GM19452 (cell line): Measurements from ENCODE around the gene ZNHIT2.
A peak's percentile ranks its signal among the peaks of the same experiment; 100 is the strongest.
"Not testable (repeated sequence)": the region's sequence is repeated elsewhere in the genome, so short reads cannot be mapped to it uniquely, and the experiment has no call there.

ENCODE experiments used
- ATAC-seq: cut with Tn5 transposase; IDR thresholded peaks from one replicate; pipeline ENCODE4 v1.9.1; 2021; ENCODE audit not compliant: unreplicated experiment

Gene ZNHIT2

GRCh38 chr11:65121447-65121864, 4.0 kb upstream of the ZNHIT2 start:
- ATAC-seq = no peak

- ATAC-seq = no peak
Observed at GRCh38 chr11:65120831-65121230, 3.3 kb upstream of the ZNHIT2 start.

DNA sequence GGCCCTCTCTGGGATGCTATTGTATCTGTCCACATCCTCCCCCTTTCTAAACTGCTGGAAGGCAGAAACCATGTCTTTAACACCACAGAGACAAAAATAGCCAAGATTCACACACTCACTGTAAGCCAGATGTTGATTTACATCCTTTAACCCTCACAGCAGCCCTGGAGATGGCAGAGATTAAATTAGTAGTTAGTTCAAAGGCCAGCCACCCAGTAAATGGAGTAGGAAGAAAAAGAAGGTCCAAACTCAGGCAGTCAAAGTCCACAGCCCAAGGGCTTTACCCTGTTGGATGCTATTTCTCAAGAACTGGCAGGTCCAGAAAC, 2.1 kb upstream of the ZNHIT2 start:
- no peak for ATAC-seq

DNA sequence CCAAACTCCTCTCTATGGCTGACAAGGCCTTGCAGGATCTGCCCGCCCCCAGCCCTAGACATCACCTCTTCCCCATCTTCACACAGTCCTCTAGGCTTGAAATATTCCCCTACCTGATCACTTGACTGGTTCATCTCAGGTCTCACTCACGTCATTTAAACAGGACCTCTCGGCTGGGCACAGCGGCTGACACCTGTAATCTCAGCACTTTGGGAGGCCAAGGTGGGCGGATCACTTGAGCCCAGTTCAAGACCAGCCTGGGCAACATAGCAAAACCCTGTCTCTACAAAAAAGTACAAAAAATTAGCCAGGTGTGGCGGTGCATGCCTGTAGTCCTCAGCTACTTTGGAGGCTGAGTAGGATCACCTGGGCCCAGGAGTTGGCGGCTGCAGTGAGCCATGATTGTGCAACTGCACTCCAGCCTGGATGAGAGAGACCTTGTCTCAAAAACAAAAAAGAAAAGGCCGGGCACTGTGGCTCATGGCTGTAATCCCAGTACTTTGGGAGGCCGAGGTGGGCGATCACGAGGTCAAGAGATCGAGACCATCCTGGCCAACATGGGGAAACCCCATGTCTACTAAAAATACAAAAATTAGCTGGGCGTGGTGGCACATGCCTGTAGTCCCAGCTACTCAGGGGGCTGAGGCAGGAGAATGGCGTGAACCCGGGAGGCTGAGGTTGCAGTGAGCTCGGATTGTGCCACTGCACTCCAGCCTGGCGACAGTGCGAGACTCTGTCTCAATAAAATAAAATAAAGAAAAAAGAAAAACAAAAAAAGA, 1.6 kb upstream of the ZNHIT2 start:
- ATAC-seq = not testable (repeated sequence)

DNA sequence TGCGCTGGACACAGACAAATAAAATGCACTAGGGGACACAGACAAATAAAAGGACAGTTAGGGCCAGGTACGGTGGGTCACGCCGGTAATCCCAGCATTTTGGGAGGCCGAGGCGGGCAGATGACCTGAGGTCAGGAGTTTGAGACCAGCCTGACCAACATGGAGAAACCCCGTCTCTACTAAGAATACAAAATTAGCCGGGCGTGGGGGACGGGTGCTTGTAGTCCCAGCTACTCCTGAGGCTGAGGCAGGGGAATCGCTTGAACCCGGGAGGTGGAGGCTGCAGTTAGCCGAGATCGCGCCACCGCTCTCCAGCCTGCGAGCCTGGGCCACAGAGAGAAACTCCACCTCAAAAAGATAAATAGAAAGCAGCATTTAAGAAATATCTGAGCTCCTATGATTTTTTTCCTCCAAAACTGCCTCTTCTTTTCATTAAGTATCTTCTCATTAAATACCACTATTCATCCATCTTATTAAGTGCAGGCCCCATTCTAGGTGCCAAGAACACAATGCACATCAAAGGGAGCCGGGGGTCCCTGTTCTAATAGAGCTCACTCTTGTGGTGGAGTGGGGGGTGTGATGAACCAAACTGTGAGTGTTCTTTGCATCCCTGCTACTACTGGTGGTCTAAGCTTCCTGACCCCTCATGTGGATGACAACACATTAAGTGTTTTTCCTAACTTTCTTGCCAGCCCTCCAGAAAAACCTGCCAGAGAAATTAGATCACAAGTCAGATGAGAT, 766 bp upstream of the ZNHIT2 start:
- ATAC-seq = no peak

DNA sequence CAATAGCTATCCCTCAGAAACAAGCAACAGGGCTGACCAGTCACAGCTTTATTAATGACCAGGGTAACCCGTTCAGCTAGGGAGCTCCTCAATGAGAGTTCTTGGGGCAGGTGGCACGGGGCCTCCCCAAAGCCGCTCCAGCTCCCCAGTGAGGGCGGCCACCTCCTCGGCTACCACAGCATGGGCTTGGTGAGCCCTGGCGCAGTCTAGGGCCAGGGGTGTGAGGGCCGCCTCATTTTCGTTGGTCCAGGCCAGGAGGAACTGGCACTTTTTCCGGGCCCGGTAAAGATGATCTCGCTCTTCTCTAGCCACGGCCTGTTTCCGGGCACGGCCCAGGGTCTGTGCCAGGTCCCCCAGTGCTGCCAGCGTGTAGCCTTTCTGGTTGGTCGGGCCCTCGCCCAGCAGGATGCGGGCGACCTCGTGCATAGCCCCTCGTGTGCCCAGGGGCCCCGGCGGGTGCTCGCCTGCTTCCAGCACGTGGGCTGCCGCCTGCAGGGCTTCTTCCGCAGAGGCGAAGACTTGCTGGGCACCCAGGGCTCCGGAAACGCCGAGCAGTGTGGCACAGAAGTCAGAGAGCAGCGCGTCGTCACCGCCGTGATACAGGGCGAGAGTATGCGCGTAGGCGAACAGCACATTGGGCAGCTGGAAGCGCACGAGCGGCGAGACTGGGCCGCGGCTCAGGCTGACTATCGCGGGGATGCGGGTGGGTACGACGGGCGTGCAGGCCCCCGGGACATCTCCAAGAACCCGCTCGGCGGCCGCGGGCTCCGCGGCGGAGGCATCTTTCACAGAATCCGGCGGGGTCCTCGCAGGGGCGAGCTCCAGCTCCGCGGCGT, 913 bp downstream of the ZNHIT2 start:
- ATAC-seq = no peak

- ATAC-seq = no peak
Observed at GRCh38 chr11:65115361-65116082, 2.0 kb downstream of the ZNHIT2 start.

GRCh38 chr11:65114538-65115171, 2.8 kb downstream of the ZNHIT2 start:
- ATAC-seq = no peak

DNA sequence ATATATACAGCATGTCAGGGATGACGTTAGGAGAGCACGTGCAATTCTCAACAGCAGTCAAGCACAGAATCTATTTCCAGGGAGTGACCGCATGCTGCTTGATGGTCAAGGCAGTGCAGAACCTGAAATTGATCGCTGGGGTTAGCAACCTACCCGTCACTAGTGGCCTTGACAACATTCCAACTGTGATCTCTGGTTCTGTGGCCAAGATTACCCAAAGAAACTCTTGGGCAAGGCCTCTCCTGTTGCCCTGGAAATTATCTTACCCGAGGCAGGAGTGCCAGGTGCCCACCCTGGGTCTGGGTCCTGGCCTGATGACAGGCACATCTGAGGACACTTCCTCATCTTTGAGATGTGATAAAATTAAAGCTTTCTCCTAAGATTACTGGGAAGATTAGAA, 3.7 kb downstream of the ZNHIT2 start:
- no peak for ATAC-seq

DNA sequence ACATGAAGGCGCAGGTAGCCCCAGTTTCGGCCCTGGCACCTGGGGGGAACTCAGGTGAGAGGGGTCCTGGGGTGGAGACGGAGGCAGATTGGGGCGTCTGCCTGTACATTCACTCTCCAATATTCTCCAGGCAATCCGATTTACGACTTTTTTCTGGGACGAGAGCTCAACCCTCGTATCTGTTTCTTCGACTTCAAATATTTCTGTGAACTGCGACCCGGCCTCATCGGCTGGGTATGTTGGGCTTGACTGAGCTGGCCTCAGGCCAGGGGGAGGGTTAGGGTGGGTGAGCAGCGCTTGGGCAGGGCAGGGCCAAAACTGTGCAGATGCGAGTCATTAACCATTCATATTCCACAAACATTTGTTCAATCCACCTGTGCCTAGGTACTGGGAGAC, 4.1 kb downstream of the ZNHIT2 start:
- no peak for ATAC-seq

- ATAC-seq = no peak
Observed at GRCh38 chr11:65112546-65113360, 4.7 kb downstream of the ZNHIT2 start.

DNA sequence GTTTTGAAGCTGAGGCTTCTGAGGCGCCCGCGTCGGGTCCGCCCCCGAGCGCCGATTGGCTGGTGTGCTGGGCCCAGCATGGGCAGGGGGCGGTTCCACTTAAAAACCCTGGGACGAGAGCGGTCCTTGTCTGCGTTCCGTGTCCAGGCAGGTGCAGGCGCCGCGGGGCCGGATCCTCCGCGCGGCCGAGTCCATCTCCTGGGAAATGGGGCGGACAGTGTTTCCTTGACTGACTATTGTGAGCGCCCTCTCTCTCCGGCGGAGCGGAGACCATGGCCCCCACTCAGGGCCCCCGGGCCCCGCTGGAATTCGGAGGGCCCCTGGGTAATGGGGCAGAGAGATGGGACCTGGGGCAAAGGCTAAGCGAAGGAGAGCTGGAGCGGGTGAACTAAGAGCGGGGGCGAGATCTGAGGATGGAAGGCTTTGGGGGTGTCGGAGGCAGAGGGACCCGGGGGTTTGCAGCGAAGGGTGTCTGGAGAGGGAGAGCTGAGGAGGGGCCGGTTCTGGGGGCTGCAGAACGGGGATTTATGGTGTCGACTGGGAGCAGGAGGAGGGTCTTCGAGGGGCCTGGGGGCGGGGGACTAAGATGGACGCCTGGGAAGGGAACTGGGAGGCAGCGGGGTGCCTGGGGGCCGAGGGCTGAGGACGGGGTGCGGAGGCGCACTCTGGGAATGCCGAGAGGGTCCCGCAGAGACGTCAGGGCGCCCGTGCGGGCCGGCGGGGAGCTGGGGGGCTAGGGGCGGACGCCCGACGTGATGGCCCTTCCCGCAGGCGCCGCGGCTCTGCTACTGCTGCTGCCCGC, 5.6 kb downstream of the ZNHIT2 start, which contains the start of gene TM7SF2:
Gene TM7SF2 (plus strand): TSS at position 129 of the 802 bp plus-strand sequence. CDS start 144 bp downstream, at position 273.
- ATAC-seq = peak; percentile 58

- no peak for ATAC-seq
Observed at GRCh38 chr11:65111159-65111743, 6.2 kb downstream of the ZNHIT2 start.

DNA sequence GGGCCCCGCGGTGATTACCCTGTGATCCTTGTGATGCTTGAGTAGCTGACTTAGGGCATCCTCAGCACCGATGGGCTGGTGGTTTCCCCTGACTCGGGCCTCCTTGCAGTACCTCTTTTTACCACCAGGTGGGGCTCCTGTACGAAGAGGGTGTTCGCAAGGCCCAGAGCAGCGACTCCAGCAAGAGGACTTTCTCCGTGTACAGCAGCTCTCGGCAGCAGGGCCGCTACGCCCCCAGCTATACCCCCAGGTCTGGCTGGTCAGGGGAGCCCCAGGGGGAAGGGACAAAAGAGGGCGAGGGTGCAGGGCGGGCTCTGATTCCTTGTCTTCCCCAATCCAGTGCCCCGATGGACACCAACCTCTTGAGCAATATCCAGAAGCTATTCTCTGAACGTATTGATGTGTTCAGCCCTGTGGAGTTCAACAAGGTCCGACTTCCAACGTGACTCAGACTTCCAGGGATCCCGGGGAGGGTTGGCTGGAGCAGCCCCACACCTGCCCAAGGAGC, 7.1 kb downstream of the ZNHIT2 start:
- ATAC-seq = no peak

DNA sequence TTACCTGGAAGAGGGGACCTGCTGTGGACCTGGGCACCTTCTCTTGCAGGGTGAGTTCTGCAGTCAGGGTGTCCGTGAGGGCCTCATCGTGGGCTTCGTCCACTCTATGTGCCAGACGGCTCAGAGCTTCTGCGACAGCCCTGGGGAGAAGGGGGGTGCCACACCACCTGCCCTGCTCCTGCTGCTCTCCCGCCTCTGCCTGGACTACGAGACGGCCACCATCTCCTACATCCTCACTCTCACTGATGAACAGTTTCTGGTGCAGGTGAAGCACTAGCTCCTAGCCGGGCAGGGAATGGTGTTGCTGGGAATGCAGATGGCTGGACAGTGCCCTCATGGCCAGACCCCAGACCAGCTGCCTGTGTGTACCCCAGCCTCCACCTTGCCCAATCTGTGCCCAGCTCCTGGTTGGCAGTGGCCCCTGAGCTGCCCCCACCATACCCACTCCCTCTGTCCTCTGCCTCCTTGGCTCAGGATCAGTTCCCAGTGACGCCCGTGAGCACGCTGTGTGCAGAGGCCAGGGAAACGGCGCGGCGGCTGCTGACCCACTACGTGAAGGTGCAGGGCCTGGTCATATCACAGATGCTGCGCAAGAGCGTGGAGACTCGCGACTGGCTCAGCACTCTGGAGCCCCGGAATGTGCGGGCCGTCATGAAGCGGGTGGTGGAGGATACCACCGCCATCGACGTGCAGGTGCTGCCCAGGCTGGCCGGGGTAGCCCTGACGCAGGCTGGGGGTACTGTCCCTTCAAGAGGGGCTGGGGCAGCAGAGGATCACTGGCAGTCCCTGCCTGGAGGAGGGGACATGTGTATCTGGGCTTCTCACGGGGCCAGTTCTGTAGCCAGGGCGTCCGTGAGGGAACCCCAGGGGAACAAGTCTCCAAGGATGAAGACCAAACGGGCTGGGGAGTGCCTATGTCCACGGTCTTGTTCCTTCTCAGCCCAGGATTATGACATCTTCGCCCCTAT, 8.0 kb downstream of the ZNHIT2 start:
- no peak for ATAC-seq

GRCh38 chr11:65108469-65109123, 8.9 kb downstream of the ZNHIT2 start:
- no peak for ATAC-seq
